ENCODE measurements around the gene UFC1.

The UFC1 gene

DNA sequence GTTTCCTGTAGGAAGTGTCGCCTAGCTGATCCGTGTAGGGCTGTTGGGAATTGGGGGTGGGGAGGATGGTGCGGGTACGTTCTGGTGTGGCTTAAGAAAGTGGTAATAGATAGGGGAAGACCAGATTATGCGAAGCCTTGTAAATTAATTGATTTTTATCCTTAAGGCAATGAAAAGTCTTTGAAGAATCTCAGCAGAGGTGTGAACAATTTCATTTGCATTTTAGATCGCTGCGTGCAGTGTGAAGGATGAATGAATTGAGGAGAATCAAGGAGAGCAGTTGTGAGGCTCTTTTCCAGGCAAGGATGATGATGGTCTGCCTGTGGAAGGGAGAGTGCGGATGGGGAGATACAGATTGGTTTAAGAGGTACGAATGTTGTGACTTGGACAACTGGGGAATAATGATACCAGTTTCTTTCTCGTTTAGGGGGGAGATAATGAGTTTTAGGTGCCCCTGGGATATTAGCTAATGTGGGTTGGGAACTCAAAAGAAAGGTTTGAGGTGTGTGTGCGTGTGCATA lies 20.5 kb upstream of the UFC1 start:
- Histone ChIP-seq H3K27me3 (ENCODE audit: control insufficient read depth, insufficient read depth, low read length) (no peaks in the 10 kb centered on the region), H3K9me3 (ENCODE audit: control insufficient read depth, insufficient read depth, low read length) (no peaks in the 10 kb centered on the region), H3K4me3 (ENCODE audit: low read length) (peak overlapping the region; percentile 73; the same call in 1 of the 2 replicates), H3K4me1 (ENCODE audit: control insufficient read depth, insufficient read depth, low read length) (no peaks in the 10 kb centered on the region), H3K36me3 (ENCODE audit: control insufficient read depth, insufficient read depth, low read length) (peaks cover 2% of the 10 kb centered on the region; the same call in 1 of the 2 replicates), H3K27ac (ENCODE audit: low read length) (peak overlapping the region; percentile 22)
- WGBS (ENCODE audit: insufficient coverage, insufficient read length) = no CpG with 5 or more reads among the region's 11 CpGs
- no peak for DNase-seq (ENCODE audit: low read depth, low spot score)

- H3K4me3 ChIP-seq (ENCODE audit: low read length) = no peak overlapping the region
- H3K9me3 ChIP-seq (ENCODE audit: control insufficient read depth, insufficient read depth, low read length) = no peaks in the 10 kb centered on the region
- no peaks in the 10 kb centered on the region for H3K36me3 ChIP-seq (ENCODE audit: control insufficient read depth, insufficient read depth, low read length)
- H3K27me3 ChIP-seq (ENCODE audit: control insufficient read depth, insufficient read depth, low read length) = no peaks in the 10 kb centered on the region
- no CpG with 5 or more reads among the region's 3 CpGs for WGBS (ENCODE audit: insufficient coverage, insufficient read length)
- no peak overlapping the region for H3K27ac ChIP-seq (ENCODE audit: low read length)
- no peaks in the 10 kb centered on the region; the same call in 1 of the 2 replicates for H3K4me1 ChIP-seq (ENCODE audit: control insufficient read depth, insufficient read depth, low read length)
- no peak for DNase-seq (ENCODE audit: low read depth, low spot score)
These were observed 15.9 kb upstream of the UFC1 start for GRCh38 chr1:161137881-161138280.

DNA sequence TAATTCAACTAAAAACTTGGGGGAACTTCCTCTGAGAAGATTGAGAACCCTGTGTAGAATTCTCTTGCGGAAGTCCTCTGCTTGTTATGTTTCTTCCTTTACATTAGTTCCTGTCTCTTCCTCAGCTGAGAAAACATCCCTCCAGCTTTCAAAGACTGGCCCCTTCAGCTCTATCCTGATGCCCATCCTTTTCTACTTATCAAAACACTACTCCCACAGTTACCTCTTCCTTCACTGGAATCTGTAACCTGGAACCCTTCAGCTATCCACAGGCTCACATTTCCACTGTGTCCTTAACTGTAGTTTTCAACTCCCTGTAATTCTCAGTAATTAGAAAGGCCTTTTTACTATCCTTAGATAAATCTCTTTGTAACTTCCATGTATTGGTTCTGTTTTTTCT lies 15.3 kb upstream of the UFC1 start:
- WGBS (ENCODE audit: insufficient coverage, insufficient read length) = no CpG with 5 or more reads among the region's 1 CpG
- H3K4me3 ChIP-seq (ENCODE audit: low read length) = no peak overlapping the region
- no peaks in the 10 kb centered on the region for H3K36me3 ChIP-seq (ENCODE audit: control insufficient read depth, insufficient read depth, low read length)
- H3K4me1 ChIP-seq (ENCODE audit: control insufficient read depth, insufficient read depth, low read length) = no peaks in the 10 kb centered on the region; the same call in 1 of the 2 replicates
- no peaks in the 10 kb centered on the region for H3K9me3 ChIP-seq (ENCODE audit: control insufficient read depth, insufficient read depth, low read length)
- H3K27me3 ChIP-seq (ENCODE audit: control insufficient read depth, insufficient read depth, low read length) = no peaks in the 10 kb centered on the region
- no peak for DNase-seq (ENCODE audit: low read depth, low spot score)
- H3K27ac ChIP-seq (ENCODE audit: low read length) = no peak overlapping the region

GRCh38 chr1:161139766-161140165 lies 14.0 kb upstream of the UFC1 start:
- no CpG with 5 or more reads among the region's 1 CpG for WGBS (ENCODE audit: insufficient coverage, insufficient read length)
- DNase-seq (ENCODE audit: low read depth, low spot score) = no peak
- Histone ChIP-seq H3K27ac (ENCODE audit: low read length) (no peak overlapping the region), H3K27me3 (ENCODE audit: control insufficient read depth, insufficient read depth, low read length) (no peaks in the 10 kb centered on the region), H3K4me3 (ENCODE audit: low read length) (no peak overlapping the region), H3K9me3 (ENCODE audit: control insufficient read depth, insufficient read depth, low read length) (no peaks in the 10 kb centered on the region), H3K4me1 (ENCODE audit: control insufficient read depth, insufficient read depth, low read length) (no peaks in the 10 kb centered on the region; the same call in 1 of the 2 replicates), H3K36me3 (ENCODE audit: control insufficient read depth, insufficient read depth, low read length) (no peaks in the 10 kb centered on the region)

GRCh38 chr1:161140755-161141400 lies 12.9 kb upstream of the UFC1 start:
- Histone ChIP-seq H3K36me3 (ENCODE audit: control insufficient read depth, insufficient read depth, low read length) (no peaks in the 10 kb centered on the region), H3K4me1 (ENCODE audit: control insufficient read depth, insufficient read depth, low read length) (no peaks in the 10 kb centered on the region; the same call in 1 of the 2 replicates), H3K4me3 (ENCODE audit: low read length) (no peak overlapping the region), H3K27ac (ENCODE audit: low read length) (no peak overlapping the region), H3K9me3 (ENCODE audit: control insufficient read depth, insufficient read depth, low read length) (no peaks in the 10 kb centered on the region), H3K27me3 (ENCODE audit: control insufficient read depth, insufficient read depth, low read length) (no peaks in the 10 kb centered on the region)
- no CpG with 5 or more reads among the region's 29 CpGs for WGBS (ENCODE audit: insufficient coverage, insufficient read length)
- no peak for DNase-seq (ENCODE audit: low read depth, low spot score)

- WGBS (ENCODE audit: insufficient coverage, insufficient read length) = no CpG with 5 or more reads among the region's 3 CpGs
- no peak for DNase-seq (ENCODE audit: low read depth, low spot score)
These were observed 7.9 kb upstream of the UFC1 start for GRCh38 chr1:161145832-161146231.

DNA sequence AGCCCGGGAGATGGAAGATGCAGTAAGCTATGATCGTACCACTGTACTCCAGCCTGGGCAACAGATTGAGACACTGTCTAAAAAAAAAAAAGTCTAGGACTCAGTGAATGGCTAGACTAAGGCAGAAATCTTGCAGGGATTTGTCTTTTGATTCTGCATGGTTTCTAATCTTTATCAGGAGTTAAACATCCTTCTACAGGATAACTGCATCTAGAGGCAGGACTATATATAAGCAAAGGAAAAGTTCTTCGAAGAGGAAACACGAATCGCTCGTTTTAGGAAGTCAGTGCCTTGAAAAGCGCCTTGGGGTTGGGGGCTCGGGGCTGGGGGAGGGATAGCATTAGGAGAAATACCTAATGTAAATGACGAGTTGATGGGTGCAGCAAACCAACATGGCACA lies 602 bp upstream of the UFC1 start:
- no peaks in the 10 kb centered on the region for H3K4me1 ChIP-seq (ENCODE audit: control insufficient read depth, insufficient read depth, low read length)
- H3K36me3 ChIP-seq (ENCODE audit: control insufficient read depth, insufficient read depth, low read length) = peaks cover 3% of the 10 kb centered on the region; the same call in 1 of the 2 replicates
- WGBS (ENCODE audit: insufficient coverage, insufficient read length) = no CpG with 5 or more reads among the region's 9 CpGs
- no peak overlapping the region; the same call in 1 of the 2 replicates for H3K4me3 ChIP-seq (ENCODE audit: low read length)
- no peaks in the 10 kb centered on the region for H3K27me3 ChIP-seq (ENCODE audit: control insufficient read depth, insufficient read depth, low read length)
- no peak overlapping the region for H3K27ac ChIP-seq (ENCODE audit: low read length)
- H3K9me3 ChIP-seq (ENCODE audit: control insufficient read depth, insufficient read depth, low read length) = no peaks in the 10 kb centered on the region
- DNase-seq (ENCODE audit: low read depth, low spot score) = no peak

More at GRCh38 chr1:161145832-161146231, 7.9 kb upstream of the UFC1 start:
- H3K4me3 ChIP-seq (ENCODE audit: low read length) = no peak overlapping the region
- no peaks in the 10 kb centered on the region; the same call in 1 of the 2 replicates for H3K4me1 ChIP-seq (ENCODE audit: control insufficient read depth, insufficient read depth, low read length)
- H3K27me3 ChIP-seq (ENCODE audit: control insufficient read depth, insufficient read depth, low read length) = no peaks in the 10 kb centered on the region
- no peaks in the 10 kb centered on the region for H3K36me3 ChIP-seq (ENCODE audit: control insufficient read depth, insufficient read depth, low read length)
- no peak overlapping the region for H3K27ac ChIP-seq (ENCODE audit: low read length)
- H3K9me3 ChIP-seq (ENCODE audit: control insufficient read depth, insufficient read depth, low read length) = no peaks in the 10 kb centered on the region

DNA sequence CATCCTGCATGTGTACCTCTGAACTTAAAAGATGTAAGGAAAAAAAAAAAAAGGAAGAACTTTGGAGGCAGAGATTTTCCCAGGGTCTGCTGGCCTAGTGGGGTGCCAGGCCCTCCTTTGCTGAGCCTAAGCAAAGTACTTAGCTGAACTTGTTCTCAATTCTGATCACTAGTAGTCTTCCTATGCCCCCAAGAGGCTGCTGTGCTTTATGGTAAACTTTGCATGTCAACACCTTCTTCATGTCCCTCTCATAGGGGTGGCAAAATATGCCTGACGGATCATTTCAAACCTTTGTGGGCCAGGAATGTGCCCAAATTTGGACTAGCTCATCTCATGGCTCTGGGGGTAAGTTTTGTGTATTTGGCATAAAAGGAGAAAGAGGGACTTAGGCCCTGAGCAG lies 4.1 kb downstream of the UFC1 start:
- Histone ChIP-seq H3K27me3 (ENCODE audit: control insufficient read depth, insufficient read depth, low read length) (no peaks in the 10 kb centered on the region), H3K36me3 (ENCODE audit: control insufficient read depth, insufficient read depth, low read length) (peaks cover 3% of the 10 kb centered on the region; the same call in 1 of the 2 replicates), H3K27ac (ENCODE audit: low read length) (no peak overlapping the region), H3K4me3 (ENCODE audit: low read length) (no peak overlapping the region), H3K9me3 (ENCODE audit: control insufficient read depth, insufficient read depth, low read length) (no peaks in the 10 kb centered on the region), H3K4me1 (ENCODE audit: control insufficient read depth, insufficient read depth, low read length) (no peaks in the 10 kb centered on the region)
- WGBS (ENCODE audit: insufficient coverage, insufficient read length) = no CpG with 5 or more reads among the region's 1 CpG
- no peak for DNase-seq (ENCODE audit: low read depth, low spot score)

DNA sequence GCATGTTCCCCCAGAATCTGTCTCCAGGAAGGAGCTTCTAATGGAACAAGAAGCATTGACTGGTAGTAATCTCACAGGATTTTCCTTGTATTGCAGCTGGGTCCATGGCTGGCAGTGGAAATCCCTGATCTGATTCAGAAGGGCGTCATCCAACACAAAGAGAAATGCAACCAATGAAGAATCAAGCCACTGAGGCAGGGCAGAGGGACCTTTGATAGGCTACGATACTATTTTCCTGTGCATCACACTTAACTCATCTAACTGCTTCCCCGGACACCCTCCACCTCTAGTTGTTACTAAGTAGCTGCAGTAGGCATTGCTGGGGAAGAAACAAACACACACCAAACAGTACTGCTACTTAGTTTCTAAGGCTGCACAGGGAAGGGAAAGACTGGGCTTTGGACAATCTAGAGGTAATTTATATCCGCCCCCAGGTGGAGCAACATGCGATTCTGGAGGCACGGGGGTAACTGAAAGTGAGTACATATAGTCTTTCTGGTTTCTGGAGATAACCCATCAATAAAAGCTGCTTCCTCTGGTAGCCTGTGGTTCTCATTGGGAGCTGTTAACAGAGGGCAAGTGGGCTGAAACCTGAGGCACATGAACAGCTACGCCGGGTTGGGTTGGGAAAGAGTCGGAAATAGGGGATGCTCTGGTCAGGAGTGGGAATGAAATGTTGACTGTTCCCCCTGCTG lies 4.7 kb downstream of the UFC1 start:
- peak overlapping the region; percentile 72; the same call in 1 of the 2 replicates for H3K4me3 ChIP-seq (ENCODE audit: low read length)
- DNase-seq (ENCODE audit: low read depth, low spot score) = no peak
- H3K4me1 ChIP-seq (ENCODE audit: control insufficient read depth, insufficient read depth, low read length) = no peaks in the 10 kb centered on the region
- H3K27ac ChIP-seq (ENCODE audit: low read length) = no peak overlapping the region
- H3K27me3 ChIP-seq (ENCODE audit: control insufficient read depth, insufficient read depth, low read length) = no peaks in the 10 kb centered on the region
- H3K9me3 ChIP-seq (ENCODE audit: control insufficient read depth, insufficient read depth, low read length) = no peaks in the 10 kb centered on the region
- peaks cover 3% of the 10 kb centered on the region; the same call in 1 of the 2 replicates for H3K36me3 ChIP-seq (ENCODE audit: control insufficient read depth, insufficient read depth, low read length)
- no CpG with 5 or more reads among the region's 9 CpGs for WGBS (ENCODE audit: insufficient coverage, insufficient read length)

DNA sequence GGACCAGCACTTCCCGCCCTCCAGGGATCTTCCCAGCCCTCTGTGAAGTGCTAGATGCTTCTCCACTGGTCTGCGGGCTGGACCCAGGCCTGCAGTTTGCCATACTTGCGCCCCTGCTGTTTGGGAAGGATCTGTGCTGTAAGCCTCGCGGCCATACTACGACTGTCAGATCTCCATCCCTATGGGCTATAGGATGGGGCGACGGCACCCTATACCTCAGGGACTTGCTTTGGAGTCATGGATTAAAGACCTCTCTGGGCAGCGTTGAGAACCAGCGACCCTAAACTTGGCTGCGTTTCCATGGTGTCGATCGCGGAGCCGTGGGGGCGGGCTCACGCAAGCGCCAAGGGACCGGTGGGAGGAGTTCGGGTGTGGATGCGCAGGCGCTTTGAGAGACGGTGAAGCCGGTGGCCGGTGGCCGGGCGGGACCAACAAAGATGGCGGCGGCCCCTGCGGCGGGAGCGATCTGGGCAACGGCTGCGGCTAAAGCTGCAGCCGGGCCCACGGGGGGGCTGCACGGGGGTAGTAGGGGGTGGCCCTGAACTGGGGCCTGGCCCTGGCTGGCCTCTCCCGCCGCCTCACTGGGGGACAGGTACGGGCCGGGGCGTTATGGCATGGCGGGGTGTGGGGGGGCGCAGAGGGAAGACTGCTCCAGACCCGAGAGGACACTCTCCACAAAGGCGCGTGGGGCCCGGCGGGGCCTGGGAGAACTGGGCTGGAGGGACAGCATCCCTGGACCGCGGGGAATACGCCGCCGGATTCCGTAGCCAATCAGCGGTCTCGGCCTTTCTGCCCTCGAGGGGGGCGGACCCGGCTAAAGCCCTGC lies 5.5 kb downstream of the UFC1 start, which contains the start of gene USP21:
Gene USP21 (plus strand): TSS at position 414 of the 826 bp plus-strand sequence. CDS start 1,141 bp downstream, outside the sequence.
- DNase-seq (ENCODE audit: low read depth, low spot score) = peak; percentile 82
- no CpG with 5 or more reads among the region's 60 CpGs for WGBS (ENCODE audit: insufficient coverage, insufficient read length)
- peaks cover 3% of the 10 kb centered on the region; the same call in 1 of the 2 replicates for H3K36me3 ChIP-seq (ENCODE audit: control insufficient read depth, insufficient read depth, low read length)
- H3K27ac ChIP-seq (ENCODE audit: low read length) = no peak within 1 kb of the TSS
- no peaks in the 10 kb centered on the region for H3K27me3 ChIP-seq (ENCODE audit: control insufficient read depth, insufficient read depth, low read length)
- H3K4me3 ChIP-seq (ENCODE audit: low read length) = peak within 1 kb of the TSS; percentile 72; the same call in 1 of the 2 replicates
- no peaks in the 10 kb centered on the region for H3K9me3 ChIP-seq (ENCODE audit: control insufficient read depth, insufficient read depth, low read length)
- H3K4me1 ChIP-seq (ENCODE audit: control insufficient read depth, insufficient read depth, low read length) = no peaks in the 10 kb centered on the region
